ENCODE data around the gene TMEM161A.
"Not testable (repeated sequence)": the region's sequence is repeated elsewhere in the genome, so short reads cannot be mapped to it uniquely, and the experiment has no call there.

TMEM161A gene

DNA sequence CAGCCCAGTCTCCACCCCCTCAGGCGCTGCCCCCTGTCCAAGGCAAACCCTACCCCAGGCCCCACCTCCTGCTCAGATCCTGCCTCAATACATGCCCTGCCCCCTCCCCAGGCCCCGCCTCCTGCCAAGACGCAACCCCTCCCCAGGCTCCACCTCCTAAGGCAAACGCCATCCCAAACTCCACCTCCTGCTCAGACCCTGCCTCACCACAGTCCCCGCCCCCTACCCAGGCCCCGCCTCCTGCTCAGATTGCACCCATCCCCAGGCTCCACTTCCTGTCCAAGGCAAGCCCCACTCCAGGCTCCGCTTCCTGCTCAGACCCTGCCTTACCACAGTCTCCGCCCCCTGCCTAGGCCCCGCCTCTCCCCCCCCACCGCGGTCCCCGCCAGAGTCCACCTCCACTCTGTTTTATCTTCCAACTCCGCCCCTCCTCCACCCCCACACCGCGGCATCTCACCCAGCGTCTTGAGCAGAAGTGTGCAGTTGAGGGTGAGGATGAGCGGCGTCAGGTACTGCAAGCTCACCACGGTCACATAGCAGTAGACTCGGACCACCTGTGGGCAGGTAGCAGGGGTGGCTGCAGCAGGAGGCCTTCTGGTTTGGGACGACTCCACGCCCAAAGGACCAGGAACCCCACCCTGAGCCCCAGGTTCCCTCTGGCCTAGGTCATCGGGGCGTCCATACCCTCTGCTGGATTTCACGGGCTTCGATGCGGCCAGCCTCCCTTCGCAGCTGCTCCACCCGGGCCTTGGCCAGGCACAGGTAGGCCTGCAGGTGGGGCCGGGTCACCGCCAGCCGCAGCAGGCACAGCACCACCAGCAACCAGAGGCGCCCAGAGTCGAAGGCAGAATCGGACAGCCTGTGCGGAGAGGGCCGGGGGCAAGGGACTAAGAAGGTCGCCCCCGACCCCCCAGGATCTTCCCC, 17.7 kb downstream of the TMEM161A start:
- peak; percentile 92 for DNase-seq

- DNase-seq: no peak
Observed at GRCh38 chr19:19119325-19120237, 18.7 kb downstream of the TMEM161A start.

GRCh38 chr19:19115954-19116353, 22.3 kb downstream of the TMEM161A start:
- no peak for DNase-seq

DNA sequence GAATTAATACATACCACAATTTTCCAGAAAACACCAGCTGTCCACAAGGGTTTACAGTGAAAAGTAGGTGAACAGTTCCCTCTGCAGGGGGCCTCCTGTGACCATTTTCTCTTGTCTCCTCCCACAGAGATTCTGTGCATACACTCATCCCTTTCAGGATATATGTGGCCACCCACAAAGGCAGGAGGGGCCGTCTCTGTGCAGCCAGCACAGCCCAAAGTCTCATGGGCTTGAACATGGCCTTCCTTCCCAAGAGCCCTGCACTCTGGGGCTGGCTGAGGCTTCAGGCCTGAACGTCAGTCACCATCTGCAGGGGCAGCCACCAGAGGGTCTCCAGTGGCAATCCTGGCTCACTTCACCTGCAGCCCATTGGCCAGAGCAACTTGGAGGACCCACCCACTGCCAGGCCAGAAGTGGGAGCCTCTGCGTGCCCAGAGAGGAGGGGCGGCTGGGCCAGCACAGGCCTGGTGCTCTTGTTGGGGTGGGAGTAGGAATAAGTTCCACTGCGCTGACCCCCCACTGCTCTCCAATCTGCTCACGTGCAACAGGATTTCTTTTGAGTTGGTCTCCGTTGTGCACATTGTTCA, 25.1 kb downstream of the TMEM161A start:
- peak; percentile 86 for DNase-seq

GRCh38 chr19:19111967-19112580, 26.2 kb downstream of the TMEM161A start:
- DNase-seq: no peak

- DNase-seq: no peak
Observed at GRCh38 chr19:19111136-19111835, 27.0 kb downstream of the TMEM161A start.

DNA sequence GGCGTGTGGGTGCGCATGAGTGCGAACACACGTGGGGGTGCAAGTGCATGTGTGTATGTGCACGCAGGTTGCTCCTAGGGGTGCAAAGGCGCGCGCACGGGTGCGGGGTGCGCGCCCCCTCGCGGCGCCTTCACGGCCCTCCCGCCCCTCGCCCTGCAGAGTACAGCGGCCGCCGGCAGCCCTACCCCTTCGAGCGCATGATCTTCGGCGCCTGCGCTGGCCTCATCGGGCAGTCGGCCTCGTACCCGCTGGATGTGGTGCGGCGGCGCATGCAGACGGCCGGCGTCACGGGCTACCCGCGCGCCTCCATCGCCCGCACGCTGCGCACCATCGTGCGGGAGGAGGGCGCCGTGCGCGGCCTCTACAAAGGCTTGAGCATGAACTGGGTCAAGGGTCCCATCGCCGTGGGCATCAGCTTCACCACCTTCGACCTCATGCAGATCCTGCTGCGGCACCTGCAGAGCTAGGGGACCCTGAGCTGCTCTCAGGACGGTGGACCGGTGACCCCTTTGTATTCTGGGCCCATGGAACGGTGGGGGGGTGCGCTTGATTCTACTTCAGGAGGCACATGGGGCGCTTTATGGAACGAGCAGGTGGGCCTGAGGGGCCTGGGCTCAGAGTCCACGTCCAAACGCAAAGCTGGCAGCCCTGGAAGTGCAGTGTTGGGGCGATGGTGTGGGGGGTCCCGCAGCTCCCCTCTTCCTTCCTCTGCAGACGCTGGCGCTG, 27.7 kb downstream of the TMEM161A start:
- peak; percentile 82 for DNase-seq

GRCh38 chr19:19109601-19110000, 28.7 kb downstream of the TMEM161A start:
- DNase-seq: no peak

GRCh38 chr19:19107654-19108053, 30.6 kb downstream of the TMEM161A start:
- no peak for DNase-seq

GRCh38 chr19:19106938-19107337, 31.3 kb downstream of the TMEM161A start:
- DNase-seq: not testable (repeated sequence)

GRCh38 chr19:19106056-19106551, 32.2 kb downstream of the TMEM161A start:
- DNase-seq: no peak

GRCh38 chr19:19105365-19106055, 32.8 kb downstream of the TMEM161A start:
- DNase-seq: peak; percentile 92

DNA sequence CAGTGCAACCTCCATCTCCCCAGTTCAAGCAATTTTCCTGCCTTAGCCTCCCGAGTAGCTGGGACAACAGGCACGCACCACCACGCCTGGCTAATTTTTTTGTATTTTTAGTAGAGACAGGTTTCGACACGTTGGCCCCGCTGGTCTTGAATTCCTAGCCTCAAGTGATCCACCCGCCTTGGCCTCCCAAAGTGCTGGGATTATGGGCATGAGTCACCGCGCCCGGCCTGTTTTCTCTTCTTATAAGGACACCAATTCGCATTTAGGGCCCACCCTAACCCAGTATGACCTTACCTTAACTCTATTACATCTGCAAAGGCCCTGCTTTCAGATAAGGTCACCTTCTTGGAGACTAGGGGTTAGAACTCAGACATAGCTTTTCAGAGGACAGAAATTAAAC, 35.1 kb downstream of the TMEM161A start:
- DNase-seq: no peak

GRCh38 chr19:19102566-19102965, 35.7 kb downstream of the TMEM161A start:
- not testable (repeated sequence) for DNase-seq

DNA sequence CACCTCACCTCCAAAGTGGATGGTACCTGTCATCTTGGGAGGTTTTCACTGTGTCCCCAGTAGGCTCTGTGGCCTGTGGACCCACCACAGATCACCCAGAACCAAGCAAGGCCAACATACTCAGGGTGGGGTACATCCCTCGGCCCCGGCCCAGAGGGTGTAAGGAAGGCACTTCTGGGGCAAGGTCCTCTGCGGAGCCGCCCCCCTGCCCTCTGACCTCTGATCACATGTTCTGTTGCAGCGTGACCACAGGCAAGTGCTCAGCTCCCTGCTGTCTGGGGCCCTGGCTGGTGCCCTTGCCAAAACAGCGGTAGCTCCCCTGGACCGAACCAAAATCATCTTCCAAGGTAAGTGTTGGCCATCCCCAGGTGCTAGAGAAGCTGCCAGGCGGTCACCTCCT, 36.7 kb downstream of the TMEM161A start:
- DNase-seq: no peak

- no peak for DNase-seq
Observed at GRCh38 chr19:19098703-19099632, 39.3 kb downstream of the TMEM161A start.

DNA sequence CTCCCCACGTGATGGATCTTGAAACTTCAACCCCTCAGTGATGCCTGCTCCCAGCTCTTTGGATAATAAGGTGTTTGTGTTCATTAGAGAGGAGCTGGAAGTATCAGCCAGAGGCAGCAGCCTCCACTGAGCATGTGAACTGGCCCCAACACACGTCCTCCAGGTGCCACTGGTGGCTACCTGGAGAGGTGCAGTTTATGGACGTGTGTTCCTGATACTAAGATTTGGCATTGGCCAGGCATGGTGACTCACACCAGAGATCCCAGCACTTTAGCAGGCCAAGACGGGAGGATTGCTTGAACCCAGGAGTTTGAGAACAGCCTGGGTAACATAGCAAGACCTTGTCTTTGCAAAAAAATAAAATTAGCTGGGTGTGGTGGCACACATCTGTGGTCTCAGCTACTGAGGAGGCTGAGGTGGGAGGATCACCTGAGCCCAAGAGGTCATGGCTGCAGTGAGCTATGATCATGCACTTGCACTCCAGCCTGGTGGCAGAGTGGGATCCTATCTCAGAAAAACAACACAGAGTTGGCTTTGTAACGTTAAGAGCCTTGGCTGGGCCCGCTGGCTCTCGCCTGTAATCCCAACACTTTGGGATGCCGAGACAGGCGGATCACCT, 40.1 kb downstream of the TMEM161A start:
- DNase-seq: no peak

All from eye (tissue), 1 donor.